HG03045 (cell line): Measurements from ENCODE around the gene PTPRN2.
"Not testable (repeated sequence)": the region's sequence is repeated elsewhere in the genome, so short reads cannot be mapped to it uniquely, and the experiment has no call there.

Source experiments
- ATAC-seq: cut with Tn5 transposase; IDR thresholded peaks from one replicate; pipeline ENCODE4 v1.9.1; 2021; ENCODE audit warnings: mild to moderate bottlenecking, moderate library complexity; ENCODE audit not compliant: unreplicated experiment

The PTPRN2 gene

GRCh38 chr7:158534598-158534997 lies 53.0 kb downstream of the PTPRN2 start:
- no peak for ATAC-seq

DNA sequence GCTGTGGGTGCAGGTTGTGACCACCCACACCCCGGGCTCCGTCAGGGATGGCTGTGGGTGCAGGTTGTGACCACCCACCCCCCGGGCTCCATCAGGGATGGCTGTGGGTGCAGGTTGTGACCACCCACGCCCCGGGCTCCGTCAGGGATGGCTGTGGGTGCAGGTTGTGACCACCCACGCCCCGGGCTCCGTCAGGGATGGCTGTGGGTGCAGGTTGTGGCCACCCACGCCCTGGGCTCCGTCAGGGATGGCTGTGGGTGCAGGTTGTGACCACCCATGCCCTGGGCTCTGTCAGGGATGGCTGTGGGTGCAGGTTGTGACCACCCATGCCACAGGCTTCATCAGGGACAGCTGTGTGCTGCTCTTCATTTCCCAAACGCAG lies 53.5 kb downstream of the PTPRN2 start:
- not testable (repeated sequence) for ATAC-seq

- ATAC-seq, result no peak
Measured at GRCh38 chr7:158533386-158534133, 54.1 kb downstream of the PTPRN2 start.

DNA sequence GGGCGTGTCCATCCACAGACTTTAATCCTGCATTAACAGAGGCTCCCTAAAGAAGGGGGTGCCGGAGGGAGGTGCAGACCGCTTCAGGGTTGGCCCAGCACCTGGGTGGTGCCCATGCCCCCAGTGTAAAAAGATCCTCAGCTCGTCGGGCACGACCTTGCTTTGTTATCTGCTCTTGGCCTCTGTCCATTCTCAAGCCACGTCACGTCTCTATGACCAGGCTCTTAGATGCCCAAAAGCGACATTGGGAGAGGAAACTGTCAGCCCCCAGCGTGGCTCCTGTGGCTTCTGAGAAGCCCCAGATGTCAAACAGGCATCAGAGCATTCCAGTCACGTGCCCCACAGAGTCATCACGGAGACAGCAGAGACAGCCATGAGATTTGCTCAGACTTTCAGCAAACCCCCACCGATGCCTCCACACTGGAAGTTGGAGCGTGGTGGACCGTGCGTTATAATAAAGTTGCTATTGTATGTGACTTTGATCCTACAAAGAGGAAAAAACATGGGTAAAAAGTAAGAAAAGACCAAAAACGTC lies 55.5 kb downstream of the PTPRN2 start:
- ATAC-seq, result no peak

GRCh38 chr7:158531661-158532060 lies 56.0 kb downstream of the PTPRN2 start:
- no peak for ATAC-seq

GRCh38 chr7:158530800-158531609 lies 56.6 kb downstream of the PTPRN2 start:
- ATAC-seq, result no peak

- ATAC-seq, result no peak
Measured at GRCh38 chr7:158529181-158530096, 58.2 kb downstream of the PTPRN2 start.

DNA sequence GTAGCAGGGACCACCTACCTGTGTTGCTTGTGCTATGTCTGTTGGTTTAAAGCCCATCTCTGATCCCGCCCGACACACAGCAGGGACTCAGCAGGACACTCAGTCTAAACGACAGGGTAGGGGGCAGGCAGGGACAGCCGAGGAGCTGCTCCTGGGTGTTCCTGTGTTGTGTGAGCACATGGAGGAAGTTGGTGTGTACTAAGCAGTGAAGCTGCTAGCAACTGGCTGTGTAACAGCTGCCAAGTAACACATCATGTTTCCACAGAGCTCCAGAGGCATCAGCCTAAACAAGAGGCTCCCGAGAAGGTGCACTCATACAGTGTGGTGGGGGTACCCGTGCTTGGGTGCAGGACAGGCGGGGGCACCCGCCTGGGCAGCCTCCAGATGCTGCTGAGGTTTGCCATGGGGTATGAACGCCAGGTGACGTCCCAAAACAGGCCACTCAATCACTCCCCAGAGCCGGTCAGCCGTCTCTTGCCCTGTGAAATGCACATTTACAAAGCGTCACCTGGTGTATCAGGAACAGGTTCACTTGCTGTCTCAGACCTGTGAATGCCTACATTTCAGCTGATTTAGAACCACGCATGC lies 59.6 kb downstream of the PTPRN2 start:
- no peak for ATAC-seq

DNA sequence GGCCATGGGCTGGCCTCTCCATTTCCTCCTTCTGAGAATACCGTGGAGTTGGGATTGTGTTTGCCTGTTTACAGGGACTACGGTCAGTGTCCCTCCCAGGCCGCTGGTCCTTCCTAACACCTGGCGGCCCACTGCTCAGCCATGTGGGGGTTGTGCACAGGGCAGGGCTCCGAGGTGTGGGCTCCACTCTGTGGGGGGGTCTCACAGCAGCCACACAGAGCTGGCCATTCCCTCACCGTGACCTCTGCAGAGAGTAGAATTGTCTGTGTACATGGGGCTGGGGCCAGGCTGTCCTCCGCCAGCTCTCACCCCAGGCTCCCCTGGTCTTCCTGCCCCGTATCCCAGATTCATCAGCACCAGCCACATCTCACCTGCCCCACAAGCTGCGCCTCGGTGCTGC lies 60.1 kb downstream of the PTPRN2 start:
- ATAC-seq, result no peak

- no peak for ATAC-seq
Measured at GRCh38 chr7:158527038-158527437, 60.6 kb downstream of the PTPRN2 start.

DNA sequence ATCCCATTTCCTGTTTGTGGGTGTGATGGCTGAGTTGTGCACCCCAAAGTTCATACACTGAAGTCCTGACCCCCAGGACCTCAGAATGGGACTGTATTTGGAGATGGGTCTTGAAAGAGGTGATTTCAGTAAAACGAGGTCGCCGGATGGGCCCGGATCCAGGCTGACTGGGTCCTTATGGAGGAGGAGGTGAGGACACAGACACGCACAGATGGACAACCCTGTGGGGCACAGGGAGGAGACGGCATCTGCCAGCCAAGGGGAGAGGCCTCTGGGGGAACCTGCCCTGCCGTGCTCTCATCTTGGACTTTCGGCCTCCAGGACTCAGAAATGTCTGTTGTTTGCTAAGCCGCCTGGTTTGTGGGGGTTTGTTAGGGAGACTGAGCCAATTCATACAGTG lies 61.1 kb downstream of the PTPRN2 start:
- no peak for ATAC-seq

DNA sequence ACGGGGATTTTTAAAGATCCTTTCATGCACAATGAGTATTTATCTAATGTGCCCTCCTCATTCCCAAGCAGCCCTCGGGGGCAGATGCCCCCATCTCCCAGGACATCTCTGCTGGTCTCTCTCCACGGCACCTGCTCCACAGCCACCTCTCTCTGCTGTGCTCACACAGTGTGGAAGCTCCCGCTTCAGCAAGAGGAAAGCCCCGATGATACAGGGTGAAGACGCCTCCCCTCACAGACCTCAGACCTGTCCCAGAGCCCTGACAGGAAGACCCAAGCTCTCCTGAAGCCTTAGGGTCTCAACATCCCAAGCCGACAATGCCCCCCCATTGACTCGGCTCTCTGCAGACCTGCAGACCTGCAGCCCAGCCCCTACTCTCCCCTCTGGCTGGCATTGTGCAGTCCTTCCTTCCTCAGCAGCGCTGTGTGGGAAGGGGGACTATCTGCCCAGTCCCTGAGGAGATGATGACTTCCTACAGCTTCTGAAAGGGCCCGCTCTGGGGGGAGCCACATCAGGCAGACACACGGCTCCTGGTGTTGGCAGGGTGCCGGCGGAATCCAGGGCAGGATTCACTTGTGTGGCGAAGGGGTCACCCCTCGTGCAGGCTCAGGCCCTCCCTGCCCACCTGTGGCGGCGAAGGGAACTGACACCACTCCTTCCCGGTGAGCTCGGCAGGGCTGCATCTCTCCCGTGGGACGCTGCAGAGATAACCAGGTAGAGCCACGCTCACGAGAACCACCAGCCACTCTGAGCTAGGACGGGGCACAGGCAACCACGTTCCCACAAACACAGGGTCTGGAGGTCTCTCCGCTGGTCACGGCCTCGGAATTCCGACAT lies 61.8 kb downstream of the PTPRN2 start:
- no peak for ATAC-seq

- ATAC-seq, result no peak
Measured at GRCh38 chr7:158524749-158525635, 62.6 kb downstream of the PTPRN2 start.

DNA sequence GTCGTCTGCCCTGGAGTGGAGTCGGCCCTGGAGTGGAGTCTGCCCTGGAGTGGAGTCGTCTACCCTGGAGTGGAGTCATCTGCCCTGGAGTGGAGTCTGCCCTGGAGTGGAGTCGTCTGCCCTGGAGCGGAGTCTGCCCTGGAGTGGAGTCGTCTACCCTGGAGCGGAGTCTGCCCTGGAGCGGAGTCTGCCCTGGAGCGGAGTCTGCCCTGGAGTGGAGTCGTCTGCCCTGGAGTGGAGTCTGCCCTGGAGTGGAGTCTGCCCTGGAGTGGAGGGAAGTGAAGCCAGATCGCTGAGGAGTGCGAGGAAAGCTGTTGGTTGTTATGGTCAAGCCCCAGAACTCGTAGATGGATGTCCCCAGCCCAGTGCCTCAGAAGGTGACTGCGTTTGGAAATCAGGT lies 63.3 kb downstream of the PTPRN2 start:
- ATAC-seq, result not testable (repeated sequence)

- not testable (repeated sequence) for ATAC-seq
Measured at GRCh38 chr7:158523877-158524276, 63.7 kb downstream of the PTPRN2 start.

DNA sequence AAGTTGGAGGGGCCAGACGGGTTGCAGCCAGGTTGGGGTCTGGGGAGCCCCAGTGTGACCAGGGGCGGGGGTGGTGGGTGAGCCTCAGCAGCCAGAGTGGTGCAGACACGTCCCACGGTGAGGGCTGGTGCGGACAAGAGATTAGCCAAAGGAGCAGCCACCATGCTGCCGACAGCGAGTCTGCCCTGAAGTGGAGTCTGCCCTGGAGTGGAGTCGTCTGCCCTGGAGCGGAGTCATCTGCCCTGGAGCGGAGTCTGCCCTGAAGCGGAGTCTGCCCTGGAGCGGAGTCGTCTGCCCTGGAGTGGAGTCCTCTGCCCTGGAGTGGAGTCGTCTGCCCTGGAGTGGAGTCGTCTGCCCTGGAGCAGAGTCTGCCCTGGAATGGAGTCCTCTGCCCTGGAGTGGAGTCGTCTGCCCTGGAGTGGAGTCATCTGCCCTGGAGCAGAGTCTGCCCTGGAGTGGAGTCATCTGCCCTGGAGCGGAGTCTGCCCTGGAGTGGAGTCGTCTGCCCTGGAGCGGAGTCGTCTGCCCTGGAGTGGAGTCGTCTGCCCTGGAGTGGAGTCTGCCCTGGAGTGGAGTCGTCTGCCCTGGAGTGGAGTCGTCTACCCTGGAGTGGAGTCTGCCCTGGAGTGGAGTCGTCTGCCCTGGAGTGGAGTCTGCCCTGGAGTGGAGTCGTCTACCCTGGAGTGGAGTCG lies 64.3 kb downstream of the PTPRN2 start:
- ATAC-seq, result not testable (repeated sequence)

- ATAC-seq, result not testable (repeated sequence)
Measured at GRCh38 chr7:158521795-158522194, 65.8 kb downstream of the PTPRN2 start.

DNA sequence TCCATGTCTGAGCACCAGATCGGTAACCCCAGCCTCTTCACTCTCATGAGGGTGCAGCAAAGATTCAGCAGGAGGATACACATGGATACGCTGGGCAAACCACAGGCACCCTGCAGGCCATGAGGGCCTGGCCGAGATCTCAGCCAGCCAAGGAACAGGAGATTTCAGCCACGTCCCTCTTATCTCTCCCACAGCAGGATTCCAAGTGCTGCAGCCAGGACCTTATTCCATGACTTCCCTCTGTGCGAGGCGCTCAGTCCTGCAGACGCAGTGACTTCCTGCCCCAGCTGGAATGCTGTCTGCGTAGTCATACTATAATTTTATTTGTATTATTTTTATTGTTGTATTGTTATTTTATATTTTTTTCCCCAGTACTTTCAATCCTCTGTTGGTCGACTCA lies 66.8 kb downstream of the PTPRN2 start:
- ATAC-seq, result no peak
